Measurements from ENCODE around the gene NEIL1. TPM values are rescaled to one million over a fixed set of nuclear protein-coding genes. Genes with fewer than 3 reads are reported as not detected.

Gene NEIL1
- total RNA-seq, 2 experiments from 2014 or later, result 11.6 to 11.7 TPM

GRCh38 chr15:75364881-75365280 lies 18.0 kb downstream of the NEIL1 start:
- no peaks in the 10 kb centered on the region for H3K27me3 Mint-ChIP-seq
- intact Hi-C loops (cut with micrococcal nuclease), result loop anchor here (5.0 to 10.0 kb wide), 2 partner anchors 87 to 280 kb away; partner anchors contain the start of genes IMP3, SIN3A and SNX33
- H3K9me3 Mint-ChIP-seq, result no peaks in the 10 kb centered on the region
- POLR2A ChIA-PET, result no interaction called here
- DNase-seq (no peak), ATAC-seq (no peak)
- peaks cover 22% of the 10 kb centered on the region for H3K4me1 Mint-ChIP-seq (ENCODE audit: low read depth)
- TF ChIP-seq, protein P1, sequence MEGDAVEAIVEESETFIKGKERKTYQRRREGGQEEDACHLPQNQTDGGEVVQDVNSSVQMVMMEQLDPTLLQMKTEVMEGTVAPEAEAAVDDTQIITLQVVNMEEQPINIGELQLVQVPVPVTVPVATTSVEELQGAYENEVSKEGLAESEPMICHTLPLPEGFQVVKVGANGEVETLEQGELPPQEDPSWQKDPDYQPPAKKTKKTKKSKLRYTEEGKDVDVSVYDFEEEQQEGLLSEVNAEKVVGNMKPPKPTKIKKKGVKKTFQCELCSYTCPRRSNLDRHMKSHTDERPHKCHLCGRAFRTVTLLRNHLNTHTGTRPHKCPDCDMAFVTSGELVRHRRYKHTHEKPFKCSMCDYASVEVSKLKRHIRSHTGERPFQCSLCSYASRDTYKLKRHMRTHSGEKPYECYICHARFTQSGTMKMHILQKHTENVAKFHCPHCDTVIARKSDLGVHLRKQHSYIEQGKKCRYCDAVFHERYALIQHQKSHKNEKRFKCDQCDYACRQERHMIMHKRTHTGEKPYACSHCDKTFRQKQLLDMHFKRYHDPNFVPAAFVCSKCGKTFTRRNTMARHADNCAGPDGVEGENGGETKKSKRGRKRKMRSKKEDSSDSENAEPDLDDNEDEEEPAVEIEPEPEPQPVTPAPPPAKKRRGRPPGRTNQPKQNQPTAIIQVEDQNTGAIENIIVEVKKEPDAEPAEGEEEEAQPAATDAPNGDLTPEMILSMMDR (IDR thresholded peaks at IDR 0.05), result no peak
- peaks cover 42% of the 10 kb centered on the region for H3K36me3 Mint-ChIP-seq (ENCODE audit: low read depth)
- CTCF ChIA-PET, result no interaction called here
- H3K27ac Mint-ChIP-seq, result no peak overlapping the region
- H3K4me3 Mint-ChIP-seq, result no peak overlapping the region

GRCh38 chr15:75366163-75366562 lies 19.3 kb downstream of the NEIL1 start:
- H3K4me3 Mint-ChIP-seq, result no peak overlapping the region
- peaks cover 39% of the 10 kb centered on the region for H3K36me3 Mint-ChIP-seq (ENCODE audit: low read depth)
- intact Hi-C loops (cut with micrococcal nuclease), result loop anchor here (5.0 to 10.0 kb wide), 2 partner anchors 86 to 279 kb away; partner anchors contain the start of genes IMP3, SIN3A and SNX33
- H3K4me1 Mint-ChIP-seq (ENCODE audit: low read depth), result peaks cover 23% of the 10 kb centered on the region
- ATAC-seq (no peak), DNase-seq (no peak)
- H3K27me3 Mint-ChIP-seq, result no peaks in the 10 kb centered on the region
- ChIA-PET POLR2A (interaction anchor here (0.6 to 6.2 kb wide), 5 partner anchors 15 to 274 kb away, joined by 3 to 81 read pairs (median 3); partner anchors contain the start of genes IMP3 and NEIL1), CTCF (interaction anchor here (2.8 to 4.0 kb wide), 2 partner anchors 13 to 274 kb away, joined by 32 to 37 read pairs; partner anchors contain the start of gene IMP3)
- TF ChIP-seq, protein P1 (IDR thresholded peaks at IDR 0.05), result no peak
- H3K9me3 Mint-ChIP-seq, result no peaks in the 10 kb centered on the region
- H3K27ac Mint-ChIP-seq, result no peak overlapping the region

DNA sequence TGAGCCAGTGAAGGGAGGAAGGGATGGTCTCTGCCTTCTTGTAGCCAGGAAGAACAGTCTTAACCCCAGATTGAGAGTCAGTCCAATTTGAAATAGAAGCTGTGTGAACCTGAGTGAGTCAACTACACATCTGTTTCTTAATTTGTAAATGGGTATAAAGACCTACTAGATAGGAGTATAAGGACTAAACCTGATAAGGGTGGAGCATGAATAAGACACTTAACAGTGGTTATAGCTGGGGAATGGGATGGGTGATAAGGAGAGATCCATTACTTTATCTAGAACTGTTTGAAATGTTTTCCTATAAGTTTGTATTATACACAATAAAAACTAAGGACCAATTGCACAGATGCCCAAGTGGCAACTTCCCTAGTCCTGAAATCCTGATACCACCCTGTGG lies 20.2 kb downstream of the NEIL1 start:
- POLR2A ChIA-PET, result interaction anchor here (1.2 to 6.2 kb wide), 10 partner anchors 8 to 280 kb away, joined by 6 to 81 read pairs (median 10); partner anchors contain the start of genes IMP3, NEIL1, SIN3A and SNX33
- DNase-seq, result no peak
- Mint-ChIP-seq H3K36me3 (ENCODE audit: low read depth) (peaks cover 36% of the 10 kb centered on the region), H3K4me3 (peak overlapping the region; percentile 92), H3K27me3 (no peaks in the 10 kb centered on the region), H3K27ac (peak overlapping the region; percentile 94), H3K9me3 (no peaks in the 10 kb centered on the region), H3K4me1 (ENCODE audit: low read depth) (peaks cover 23% of the 10 kb centered on the region)
- intact Hi-C loops (cut with micrococcal nuclease), result loop anchor here (5.0 to 10.0 kb wide), 2 partner anchors 85 to 278 kb away; partner anchors contain the start of genes IMP3, SIN3A and SNX33
- CTCF ChIA-PET, result interaction anchor here (0.6 to 4.0 kb wide), 24 partner anchors 8 to 455 kb away, joined by 3 to 37 read pairs (median 6); partner anchors contain the start of genes IMP3, NEIL1, RPP25 and SIN3A
- ATAC-seq, result no peak
- TF ChIP-seq, protein P1 (IDR thresholded peaks at IDR 0.05), result no peak

DNA sequence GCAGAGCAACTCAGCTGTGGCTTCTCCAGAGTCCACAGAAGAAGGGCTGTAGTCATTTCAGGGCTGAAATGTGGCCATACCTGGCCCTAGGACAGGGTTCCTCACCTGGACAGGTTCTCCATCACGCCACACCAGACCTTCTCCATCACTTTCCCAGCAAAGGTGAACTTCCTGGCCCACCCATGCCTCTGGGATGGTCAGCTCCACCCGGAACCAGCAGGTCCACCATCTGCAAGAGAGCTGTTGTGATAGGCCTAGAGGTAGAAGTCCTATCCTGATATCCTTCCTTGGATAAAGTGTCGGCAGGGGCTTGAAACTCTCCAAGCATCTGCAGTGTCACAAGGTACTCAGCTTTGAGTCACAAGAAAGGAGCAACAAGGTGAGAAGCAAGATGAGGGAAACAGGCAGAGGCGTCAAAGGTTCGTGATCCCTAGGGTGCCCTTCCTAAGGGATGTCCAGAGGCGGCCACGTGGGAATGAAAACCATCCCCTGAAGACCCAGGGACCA lies 20.6 kb downstream of the NEIL1 start:
- Mint-ChIP-seq H3K9me3 (no peaks in the 10 kb centered on the region), H3K27ac (peak overlapping the region; percentile 94), H3K36me3 (ENCODE audit: low read depth) (peaks cover 36% of the 10 kb centered on the region), H3K4me1 (ENCODE audit: low read depth) (peaks cover 23% of the 10 kb centered on the region), H3K27me3 (no peaks in the 10 kb centered on the region), H3K4me3 (peak overlapping the region; percentile 92)
- no peak for ATAC-seq
- TF ChIP-seq, protein P1 (IDR thresholded peaks at IDR 0.05), result peak; percentile 72
- intact Hi-C loops (cut with micrococcal nuclease), result loop anchor here (5.0 to 10.0 kb wide), 2 partner anchors 85 to 277 kb away; partner anchors contain the start of genes IMP3, SIN3A and SNX33
- ChIA-PET POLR2A (interaction anchor here (0.6 to 6.2 kb wide), 18 partner anchors 8 to 279 kb away, joined by 3 to 81 read pairs (median 8); partner anchors contain the start of genes IMP3, NEIL1, SIN3A and SNX33), CTCF (interaction anchor here (0.6 to 4.0 kb wide), 37 partner anchors 8 to 454 kb away, joined by 3 to 37 read pairs (median 4); partner anchors contain the start of genes IMP3, NEIL1, PPCDC and PTPN9)
- no peak for DNase-seq

Data from activated CD8-positive, alpha-beta T cell treated with anti-CD3 and anti-CD28 coated beads for 36 hours (primary cell).